GM21786 (cell line): Measurements from ENCODE around the gene NIFK.
A peak's percentile ranks its signal among the peaks of the same experiment; 100 is the strongest.
"Not testable (repeated sequence)": the region's sequence is repeated elsewhere in the genome, so short reads cannot be mapped to it uniquely, and the experiment has no call there.

ENCODE experiments used
- ATAC-seq: cut with Tn5 transposase; IDR thresholded peaks from one replicate; pipeline ENCODE4 v1.9.1; 2021; ENCODE audit not compliant: unreplicated experiment

The NIFK gene

GRCh38 chr2:121735518-121736074 is 1.1 kb downstream of the NIFK start:
- ATAC-seq, result no peak

DNA sequence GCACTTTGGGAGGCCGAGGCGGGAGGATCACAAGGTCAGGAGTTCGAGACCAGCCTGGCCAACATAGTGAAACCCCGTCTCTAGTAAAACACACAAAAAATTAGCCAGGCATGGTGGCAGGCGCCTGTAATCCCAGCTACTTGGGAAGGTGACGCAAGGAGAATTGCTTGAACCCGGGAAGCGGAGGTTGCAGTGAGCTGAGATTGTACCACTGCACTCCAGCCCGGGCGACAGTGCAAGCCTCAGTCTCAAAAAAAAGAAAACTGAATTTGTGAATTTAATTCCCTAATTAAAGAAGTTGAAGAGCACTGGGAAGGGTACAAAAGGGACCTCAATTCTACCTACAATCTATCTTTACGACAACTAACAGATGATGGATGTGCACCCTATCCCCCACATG is 2.1 kb downstream of the NIFK start:
- not testable (repeated sequence) for ATAC-seq

GRCh38 chr2:121731366-121731765 is 5.3 kb downstream of the NIFK start:
- no peak for ATAC-seq

GRCh38 chr2:121727950-121728349 is 8.7 kb downstream of the NIFK start:
- no peak for ATAC-seq

- no peak for ATAC-seq
Measured at GRCh38 chr2:121727332-121727731, 9.3 kb downstream of the NIFK start.

DNA sequence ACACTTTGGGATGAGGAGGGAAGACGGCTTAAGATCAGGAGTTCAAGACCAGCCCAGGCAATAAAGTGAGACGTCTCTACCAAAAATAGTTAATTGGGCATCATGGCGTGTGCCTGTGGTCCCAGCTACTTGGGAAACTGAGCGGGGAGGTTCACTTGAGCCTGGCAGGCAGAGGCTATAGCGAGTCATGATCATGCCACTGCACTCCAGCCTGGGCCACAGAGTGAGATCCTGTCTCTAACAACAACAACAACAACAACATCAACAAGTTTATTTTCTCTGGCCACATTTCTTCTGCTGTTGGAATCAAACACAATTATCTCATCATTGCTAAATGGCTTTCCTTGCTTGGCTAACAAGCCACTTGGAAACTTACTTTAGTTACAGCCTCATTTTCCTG is 13.4 kb downstream of the NIFK start:
- ATAC-seq, result no peak

GRCh38 chr2:121722479-121722878 is 14.2 kb downstream of the NIFK start:
- no peak for ATAC-seq

DNA sequence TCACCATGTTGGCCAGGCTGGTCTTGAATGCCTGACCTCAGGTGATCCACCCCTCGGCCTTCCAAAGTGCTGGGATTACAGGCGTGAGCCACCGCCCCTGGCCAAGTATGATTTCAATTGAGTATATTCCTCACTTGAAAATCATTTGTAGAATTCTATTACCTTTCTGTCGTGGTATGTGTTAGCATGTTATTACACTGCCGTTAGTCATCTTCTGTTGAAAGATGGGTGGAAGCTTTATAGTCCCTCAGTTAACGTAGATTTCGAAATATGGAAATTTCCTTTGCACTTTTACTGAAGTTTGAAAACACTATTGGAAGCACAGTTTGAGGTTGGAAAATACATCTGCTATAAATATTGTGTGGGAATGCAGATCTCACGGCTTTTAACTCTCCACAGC is 14.7 kb downstream of the NIFK start:
- no peak for ATAC-seq

DNA sequence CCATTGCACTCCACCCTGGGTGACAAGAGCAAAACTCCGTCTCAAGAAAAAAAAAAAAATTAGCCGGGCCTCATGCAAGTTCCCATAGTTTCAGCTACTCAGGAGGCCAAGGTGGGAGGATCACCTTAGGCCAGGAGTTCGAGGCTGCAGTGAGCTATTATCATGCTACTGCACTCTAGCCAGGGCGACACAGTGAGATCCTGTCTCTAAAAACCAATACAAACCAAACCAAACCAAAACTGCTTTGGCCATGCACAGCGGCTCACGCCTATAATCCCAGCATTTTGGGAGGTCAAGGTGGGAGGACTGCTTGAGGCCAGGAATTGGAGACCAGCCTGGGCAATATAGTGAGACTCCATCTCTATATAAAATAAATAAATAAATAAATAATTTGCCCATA is 19.1 kb downstream of the NIFK start:
- ATAC-seq, result no peak

DNA sequence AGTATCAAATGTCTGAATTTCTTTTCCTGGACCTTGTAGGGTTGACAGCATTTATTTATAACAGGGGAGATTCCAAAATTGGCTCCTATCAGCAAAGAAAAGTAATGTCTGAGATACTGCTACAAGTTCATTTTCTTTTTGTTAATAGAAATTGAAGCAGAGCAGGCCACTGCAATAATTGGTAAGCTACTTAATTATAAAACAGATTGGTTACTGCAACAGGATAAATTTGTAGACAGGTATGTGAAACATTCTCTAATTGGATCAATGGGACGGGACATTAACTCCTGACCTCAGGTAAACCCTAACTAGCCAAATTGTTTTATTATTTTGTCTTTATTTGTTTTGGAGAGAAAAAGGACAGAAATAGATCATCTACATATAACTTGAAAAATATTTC is 20.5 kb downstream of the NIFK start:
- no peak for ATAC-seq

- ATAC-seq, result not testable (repeated sequence)
Measured at GRCh38 chr2:121711481-121711880, 25.2 kb downstream of the NIFK start.

- ATAC-seq, result no peak
Measured at GRCh38 chr2:121710470-121711170, 26.1 kb downstream of the NIFK start.

DNA sequence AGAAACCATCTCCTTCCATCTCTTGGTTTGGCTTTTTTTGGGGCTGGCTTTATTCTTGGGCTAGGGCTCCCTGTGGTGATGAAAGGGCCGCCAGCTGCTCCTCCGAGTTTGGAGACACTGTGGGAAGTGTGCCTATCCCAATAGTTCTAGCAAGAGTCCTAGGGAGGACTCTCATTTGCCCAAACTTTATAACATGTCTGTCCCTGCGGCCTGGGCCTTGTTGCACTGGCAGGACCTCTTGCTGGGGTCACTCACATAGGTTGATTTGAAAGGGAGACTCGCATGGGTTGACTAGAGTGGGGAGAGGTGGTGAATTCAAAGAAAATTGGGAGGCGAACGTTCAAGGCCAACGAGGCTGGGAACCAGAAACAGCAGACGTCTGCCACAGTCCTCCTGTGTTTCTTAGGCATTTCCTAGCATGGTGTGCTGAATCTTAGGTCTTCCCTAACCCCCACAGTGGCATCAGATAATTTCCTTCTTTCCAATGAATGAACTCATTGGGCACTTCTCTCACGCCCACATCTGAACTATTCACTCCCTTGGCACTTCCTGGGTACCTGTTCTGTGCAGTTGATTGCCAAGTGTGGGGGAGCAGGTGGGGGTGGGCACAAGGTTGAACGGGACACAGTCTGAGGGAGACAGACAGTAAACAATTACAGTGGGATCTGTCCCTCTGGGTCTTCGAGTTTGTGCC is 26.8 kb downstream of the NIFK start:
- ATAC-seq, result no peak

GRCh38 chr2:121707920-121708361 is 28.7 kb downstream of the NIFK start:
- ATAC-seq, result no peak

DNA sequence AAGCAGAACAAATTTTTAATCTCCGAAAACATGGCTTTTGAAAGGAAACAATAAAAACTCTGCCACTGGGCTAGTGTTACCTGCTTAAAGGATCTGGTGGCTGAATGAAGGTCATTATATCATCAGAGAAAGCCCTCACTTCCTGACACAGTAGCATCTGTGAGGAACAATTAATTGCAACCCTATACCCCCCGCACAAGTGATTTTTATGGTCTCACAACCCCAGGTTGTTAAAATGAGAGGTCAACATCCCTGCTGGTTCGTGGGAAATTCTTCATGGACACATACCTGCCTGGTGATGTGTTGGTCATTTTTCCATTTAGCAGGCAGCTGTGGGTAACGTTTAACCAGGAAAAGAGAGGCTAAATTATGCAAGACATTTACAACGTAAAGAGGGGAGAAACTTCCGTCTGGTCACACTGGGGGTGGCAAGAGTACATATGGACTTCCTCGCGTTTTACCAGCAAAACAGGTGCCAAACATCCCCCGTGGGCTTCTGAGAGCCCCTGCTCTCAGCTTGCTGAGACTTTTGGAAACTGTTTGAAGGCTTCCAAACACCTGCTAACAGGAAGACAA is 29.2 kb downstream of the NIFK start:
- no peak for ATAC-seq

DNA sequence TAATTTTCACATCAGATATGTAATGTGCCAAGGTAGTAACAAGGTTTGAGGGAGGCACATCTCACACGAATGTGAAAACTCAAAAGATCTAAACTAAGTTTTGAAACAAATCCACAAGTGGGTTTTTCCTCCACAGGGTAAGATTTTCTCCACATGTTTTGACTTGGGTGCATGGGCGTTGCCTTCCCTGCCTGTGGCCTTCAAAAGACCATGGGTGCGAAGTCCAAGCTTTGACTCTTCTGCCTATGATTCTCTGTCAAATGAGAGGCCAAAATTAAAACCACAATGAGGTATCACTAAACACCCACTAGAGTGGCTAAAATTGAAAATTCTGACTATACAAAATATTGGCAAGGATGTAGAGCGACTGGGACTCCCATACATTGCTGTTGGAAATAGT is 30.7 kb downstream of the NIFK start:
- no peak for ATAC-seq

DNA sequence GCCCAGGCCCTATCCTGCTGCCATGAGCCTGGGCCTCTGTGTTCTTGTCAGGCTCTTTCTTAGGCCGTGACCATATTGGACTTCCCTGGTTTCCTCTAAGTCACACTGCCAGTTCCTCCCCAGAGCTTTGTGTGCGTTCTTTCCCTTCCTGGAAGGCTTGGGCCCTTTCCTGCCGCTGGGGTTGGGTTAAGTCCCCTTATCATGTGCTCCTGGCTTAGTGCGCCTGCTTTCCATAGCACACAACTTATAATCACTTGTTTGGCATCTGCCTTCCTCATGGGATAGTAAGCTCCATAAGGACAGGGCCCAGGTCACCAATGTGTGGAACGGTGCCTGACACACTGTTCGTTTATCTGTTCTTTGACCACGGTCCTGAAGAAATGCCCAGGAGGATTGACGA is 31.3 kb downstream of the NIFK start:
- ATAC-seq, result no peak

- not testable (repeated sequence) for ATAC-seq
Measured at GRCh38 chr2:121701761-121702160, 34.9 kb downstream of the NIFK start.

- peak; percentile 98 for ATAC-seq
Measured at GRCh38 chr2:121699421-121700333, 37.0 kb downstream of the NIFK start.

GRCh38 chr2:121698318-121698930 is 38.3 kb downstream of the NIFK start:
- no peak for ATAC-seq
